Measurements from ENCODE around the gene FOXQ1. TPM values are rescaled to one million over a fixed set of nuclear protein-coding genes. Genes with fewer than 3 reads are reported as not detected.
"Not testable (repeated sequence)": the region's sequence is repeated elsewhere in the genome, so short reads cannot be mapped to it uniquely, and the experiment has no call there.

Gene FOXQ1
- total RNA-seq, 3 donors from 2014 or later: 0.23 to 0.60 (median 0.58) TPM

DNA sequence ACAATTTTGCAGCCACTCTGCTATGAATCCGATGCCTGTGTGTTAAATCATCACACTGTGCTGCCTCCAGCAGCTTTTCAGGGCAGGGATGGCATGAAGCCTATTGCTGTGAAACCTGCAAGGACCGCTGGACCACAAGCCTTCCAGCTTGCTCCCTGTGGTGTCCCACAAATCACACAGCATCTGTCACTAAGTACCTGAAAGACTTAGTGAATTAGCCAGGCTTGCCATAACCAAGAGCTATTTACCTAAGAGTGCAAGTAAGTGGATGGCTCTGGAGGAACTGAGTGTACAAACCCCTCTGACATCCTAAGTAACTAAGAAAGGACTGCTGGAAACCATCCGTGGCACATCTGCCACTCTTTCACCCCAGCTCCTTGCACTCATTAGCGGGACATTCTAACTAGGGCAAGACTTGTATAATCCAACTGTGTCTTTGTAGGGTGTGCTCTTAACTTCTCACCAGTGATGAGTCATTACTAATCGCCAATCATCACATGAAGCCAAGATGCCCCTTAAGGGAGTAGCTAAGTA is 34.7 kb downstream of the FOXQ1 start:
- DNase-seq (no peak), ATAC-seq (no peak)
- no peaks in the 10 kb centered on the region for H3K36me3 ChIP-seq (ENCODE audit: low read depth)
- H3K9me3 ChIP-seq: peaks cover 9% of the 10 kb centered on the region
- intact Hi-C loops (cut with DNase I, micrococcal nuclease): no loop called here
- H3K4me1 ChIP-seq (ENCODE audit: low read depth): no peaks in the 10 kb centered on the region
- TF ChIP-seq, protein P1, sequence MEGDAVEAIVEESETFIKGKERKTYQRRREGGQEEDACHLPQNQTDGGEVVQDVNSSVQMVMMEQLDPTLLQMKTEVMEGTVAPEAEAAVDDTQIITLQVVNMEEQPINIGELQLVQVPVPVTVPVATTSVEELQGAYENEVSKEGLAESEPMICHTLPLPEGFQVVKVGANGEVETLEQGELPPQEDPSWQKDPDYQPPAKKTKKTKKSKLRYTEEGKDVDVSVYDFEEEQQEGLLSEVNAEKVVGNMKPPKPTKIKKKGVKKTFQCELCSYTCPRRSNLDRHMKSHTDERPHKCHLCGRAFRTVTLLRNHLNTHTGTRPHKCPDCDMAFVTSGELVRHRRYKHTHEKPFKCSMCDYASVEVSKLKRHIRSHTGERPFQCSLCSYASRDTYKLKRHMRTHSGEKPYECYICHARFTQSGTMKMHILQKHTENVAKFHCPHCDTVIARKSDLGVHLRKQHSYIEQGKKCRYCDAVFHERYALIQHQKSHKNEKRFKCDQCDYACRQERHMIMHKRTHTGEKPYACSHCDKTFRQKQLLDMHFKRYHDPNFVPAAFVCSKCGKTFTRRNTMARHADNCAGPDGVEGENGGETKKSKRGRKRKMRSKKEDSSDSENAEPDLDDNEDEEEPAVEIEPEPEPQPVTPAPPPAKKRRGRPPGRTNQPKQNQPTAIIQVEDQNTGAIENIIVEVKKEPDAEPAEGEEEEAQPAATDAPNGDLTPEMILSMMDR (IDR thresholded peaks at IDR 0.05): no peak
- no peak overlapping the region for H3K4me3 ChIP-seq

DNA sequence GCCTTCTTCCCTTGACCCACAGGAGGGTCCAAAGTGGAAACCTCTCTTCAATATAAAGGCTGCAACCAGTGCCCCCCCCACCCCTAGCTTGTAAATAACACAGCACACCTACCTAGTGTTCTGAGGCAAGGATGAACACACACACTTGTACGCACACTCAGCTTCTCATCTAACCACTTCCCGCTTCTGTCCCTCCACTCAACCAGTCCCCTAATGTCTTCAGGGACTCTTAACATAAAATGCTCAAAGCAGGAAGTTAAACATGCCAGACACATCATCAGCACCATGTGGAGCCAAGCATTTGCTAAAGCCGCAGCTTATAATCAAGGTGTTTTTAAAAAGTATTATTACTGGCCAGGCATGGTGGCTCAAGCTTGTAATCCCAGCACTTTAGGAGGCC is 35.3 kb downstream of the FOXQ1 start:
- H3K36me3 ChIP-seq (ENCODE audit: low read depth): no peaks in the 10 kb centered on the region
- no peaks in the 10 kb centered on the region for H3K4me1 ChIP-seq (ENCODE audit: low read depth)
- peaks cover 14% of the 10 kb centered on the region for H3K9me3 ChIP-seq
- intact Hi-C loops (cut with DNase I, micrococcal nuclease): no loop called here
- no peak overlapping the region for H3K4me3 ChIP-seq
- TF ChIP-seq, protein P1 (IDR thresholded peaks at IDR 0.05): no peak
- ATAC-seq (no peak), DNase-seq (no peak)

DNA sequence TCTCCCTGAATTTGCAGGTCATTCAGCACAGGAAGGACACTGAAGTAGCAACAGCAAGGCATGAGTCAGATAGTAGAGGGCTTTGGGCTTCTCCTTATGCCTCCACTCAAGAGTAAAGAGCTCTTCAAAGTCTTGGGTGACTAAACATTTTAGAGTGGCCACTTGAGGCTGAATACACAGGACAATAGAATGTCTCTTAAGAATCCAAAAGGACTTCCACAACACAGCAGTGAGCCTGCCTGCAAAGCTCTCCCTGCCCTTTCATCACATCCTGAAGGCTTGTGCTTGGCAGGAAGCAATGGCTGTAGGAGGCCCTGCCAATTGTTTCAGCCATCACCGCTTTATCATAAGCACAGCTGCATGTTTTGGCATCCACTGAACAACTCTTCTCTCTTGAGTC is 36.8 kb downstream of the FOXQ1 start:
- no peaks in the 10 kb centered on the region for H3K4me1 ChIP-seq (ENCODE audit: low read depth)
- DNase-seq: peak in 1 of 3 donors; percentile 10
- H3K4me3 ChIP-seq: no peak overlapping the region
- intact Hi-C loops (cut with DNase I, micrococcal nuclease): no loop called here
- peaks cover 14% of the 10 kb centered on the region for H3K9me3 ChIP-seq
- peak; percentile 36 for ATAC-seq
- TF ChIP-seq, protein P1 (IDR thresholded peaks at IDR 0.05): no peak
- H3K36me3 ChIP-seq (ENCODE audit: low read depth): no peaks in the 10 kb centered on the region

DNA sequence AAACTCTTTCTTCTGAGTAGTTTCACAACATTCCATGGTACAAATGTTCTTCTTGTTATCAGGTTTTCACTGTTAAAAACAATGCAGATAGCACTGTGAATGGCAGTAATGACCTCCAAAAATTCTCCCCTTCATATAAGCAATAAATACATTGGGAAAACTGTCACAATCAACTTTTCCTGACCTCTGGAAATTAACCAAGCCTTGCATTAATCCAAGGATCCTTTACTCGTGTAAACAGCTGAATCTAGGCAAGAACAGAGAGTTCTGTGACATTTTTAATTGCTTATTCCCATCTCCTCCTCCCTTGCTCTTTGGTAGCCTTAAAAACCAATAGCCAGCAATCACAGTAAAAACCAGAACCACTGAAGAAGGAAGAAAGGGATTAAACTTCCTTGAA is 37.8 kb downstream of the FOXQ1 start:
- TF ChIP-seq, protein P1 (IDR thresholded peaks at IDR 0.05): no peak
- Histone ChIP-seq H3K4me3 (no peak overlapping the region), H3K4me1 (ENCODE audit: low read depth) (no peaks in the 10 kb centered on the region), H3K36me3 (ENCODE audit: low read depth) (no peaks in the 10 kb centered on the region), H3K9me3 (peaks cover 14% of the 10 kb centered on the region)
- DNase-seq (no peak), ATAC-seq (no peak)
- intact Hi-C loops (cut with DNase I, micrococcal nuclease): no loop called here

DNA sequence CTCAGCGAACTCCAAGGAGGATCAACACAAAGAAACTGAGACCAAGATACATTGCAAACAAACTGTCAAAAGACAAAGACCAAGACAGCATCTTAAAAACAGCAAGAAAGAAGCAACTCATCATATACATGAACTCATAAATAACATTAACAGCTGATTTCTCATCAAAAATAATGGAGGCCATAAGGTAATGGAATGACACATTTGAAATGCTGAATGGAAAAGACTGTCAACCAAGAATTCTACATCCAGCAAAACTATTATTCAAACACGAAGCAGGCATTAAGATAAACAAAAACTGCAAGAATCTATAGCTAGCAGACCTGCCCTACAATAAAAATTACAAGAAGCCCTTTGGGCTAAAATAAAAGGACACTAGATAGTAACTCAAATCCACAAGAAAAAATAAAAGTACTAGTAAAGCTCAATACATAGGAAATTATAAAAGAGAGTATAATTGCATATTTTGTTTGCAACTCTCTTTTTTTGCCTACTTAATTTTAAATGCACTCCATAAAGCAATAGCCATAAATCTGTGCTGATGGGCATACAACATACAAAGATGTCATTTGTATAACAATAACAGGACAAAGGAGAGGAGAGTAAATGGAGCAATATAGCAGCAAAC is 39.6 kb downstream of the FOXQ1 start:
- H3K4me1 ChIP-seq (ENCODE audit: low read depth): no peaks in the 10 kb centered on the region
- H3K36me3 ChIP-seq (ENCODE audit: low read depth): no peaks in the 10 kb centered on the region
- H3K9me3 ChIP-seq: peaks cover 14% of the 10 kb centered on the region
- DNase-seq (no peak), ATAC-seq (no peak)
- intact Hi-C loops (cut with DNase I, micrococcal nuclease): no loop called here
- TF ChIP-seq, protein P1 (IDR thresholded peaks at IDR 0.05): no peak
- no peak overlapping the region for H3K4me3 ChIP-seq

DNA sequence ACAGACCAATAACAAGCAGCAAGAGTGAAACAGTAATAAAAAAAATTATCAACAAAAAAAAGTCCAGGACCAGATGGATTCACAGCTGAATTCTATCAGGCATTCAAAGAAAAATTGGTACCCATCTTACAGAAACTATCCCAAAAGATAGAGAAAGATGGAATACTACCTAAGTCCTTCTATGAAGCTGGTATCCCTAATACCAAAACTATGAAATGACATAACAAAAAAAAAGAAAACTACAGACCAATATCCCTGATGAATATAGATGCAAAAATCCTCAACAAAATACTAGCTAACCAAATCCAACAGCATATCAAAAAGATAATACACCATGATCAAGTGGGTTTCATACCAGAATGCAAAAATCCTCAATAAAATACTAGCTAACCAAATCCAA is 43.2 kb downstream of the FOXQ1 start:
- H3K4me1 ChIP-seq (ENCODE audit: low read depth); ATAC-seq; intact Hi-C loops (cut with DNase I, micrococcal nuclease); H3K36me3 ChIP-seq (ENCODE audit: low read depth); DNase-seq; H3K4me3 ChIP-seq: not testable (repeated sequence)
- H3K9me3 ChIP-seq: peaks cover 14% of the 10 kb centered on the region

DNA sequence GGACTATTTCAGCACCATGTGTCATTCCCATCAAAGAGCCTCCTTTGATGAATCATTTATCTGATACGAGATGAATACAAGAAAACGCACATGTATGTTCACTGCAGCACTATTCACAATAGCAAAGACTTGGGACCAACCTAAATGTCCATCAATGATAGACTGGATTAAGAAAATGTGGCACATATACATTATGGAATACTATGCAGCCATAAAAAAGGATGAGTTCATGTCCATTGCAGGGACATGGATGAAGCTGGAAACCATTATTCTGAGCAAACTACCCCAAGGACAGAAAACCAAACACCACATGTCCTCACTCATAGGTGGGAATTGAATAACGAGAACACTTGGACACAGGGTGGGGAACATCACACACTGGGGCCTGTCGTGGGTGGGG is 49.8 kb downstream of the FOXQ1 start:
- intact Hi-C loops (cut with DNase I, micrococcal nuclease); ATAC-seq; DNase-seq; H3K36me3 ChIP-seq (ENCODE audit: low read depth); H3K4me1 ChIP-seq (ENCODE audit: low read depth); H3K9me3 ChIP-seq; H3K4me3 ChIP-seq: not testable (repeated sequence)
